ENCODE measurements around the gene TMC2. TPM values are rescaled to one million over a fixed set of nuclear protein-coding genes. Genes with fewer than 3 reads are reported as not detected.
A peak's percentile ranks its signal among the peaks of the same experiment; 100 is the strongest.

Gene TMC2
- total RNA-seq, 2 donors from 2014 or later, result 0.24 TPM; not detected in 1

GRCh38 chr20:2507464-2507863 lies 28.9 kb upstream of the TMC2 start:
- peaks cover 15% of the 10 kb centered on the region for H3K27me3 ChIP-seq (ENCODE audit: control insufficient read depth, insufficient read depth, low read length, poor library complexity, severe bottlenecking)
- DNase-seq, result no peak
- Mint-ChIP-seq H3K4me3 (peak overlapping the region; percentile 95), H3K9me3 (peaks cover 12% of the 10 kb centered on the region), H3K27me3 (ENCODE audit: insufficient read depth) (peaks cover 55% of the 10 kb centered on the region), H3K4me1 (peaks cover 25% of the 10 kb centered on the region), H3K27ac (no peak overlapping the region), H3K36me3 (ENCODE audit: low read depth) (no peaks in the 10 kb centered on the region)
- WGBS, 2 experiments (ENCODE audit: insufficient coverage in 1 of 2, insufficient read length in 1 of 2), result 92 to 100% methylated on average over 3 to 5 of the region's 5 CpGs
- no peak overlapping the region for H3K27ac ChIP-seq (ENCODE audit: low read depth, low read length)
- TF ChIP-seq CTCF (conservative IDR thresholded peaks at IDR 0.05), result no peak
- no peaks in the 10 kb centered on the region for H3K36me3 ChIP-seq (ENCODE audit: control insufficient read depth, insufficient read depth, low read length)
- no peak overlapping the region for H3K9ac ChIP-seq (ENCODE audit: extremely low read depth, low read length, poor library complexity, severe bottlenecking)
- H3K4me3 ChIP-seq (ENCODE audit: low read length), result peak overlapping the region; percentile 91
- no peaks in the 10 kb centered on the region for H3K9me3 ChIP-seq (ENCODE audit: control insufficient read depth, low read length)
- peaks cover 3% of the 10 kb centered on the region for H3K4me1 ChIP-seq (ENCODE audit: control insufficient read depth, insufficient read depth, low read length)

GRCh38 chr20:2507875-2508630 lies 28.3 kb upstream of the TMC2 start:
- Mint-ChIP-seq H3K27ac (peak overlapping the region; percentile 91), H3K4me1 (peaks cover 25% of the 10 kb centered on the region), H3K4me3 (peak overlapping the region; percentile 95), H3K9me3 (peaks cover 7% of the 10 kb centered on the region), H3K27me3 (ENCODE audit: insufficient read depth) (peaks cover 49% of the 10 kb centered on the region), H3K36me3 (ENCODE audit: low read depth) (no peaks in the 10 kb centered on the region)
- Histone ChIP-seq H3K27ac (ENCODE audit: low read depth, low read length) (no peak overlapping the region), H3K4me1 (ENCODE audit: control insufficient read depth, insufficient read depth, low read length) (peaks cover 3% of the 10 kb centered on the region), H3K9ac (ENCODE audit: extremely low read depth, low read length, poor library complexity, severe bottlenecking) (peak overlapping the region; percentile 84), H3K36me3 (ENCODE audit: control insufficient read depth, insufficient read depth, low read length) (no peaks in the 10 kb centered on the region), H3K27me3 (ENCODE audit: control insufficient read depth, insufficient read depth, low read length, poor library complexity, severe bottlenecking) (peaks cover 20% of the 10 kb centered on the region), H3K4me3 (ENCODE audit: low read length) (peak overlapping the region; percentile 91), H3K9me3 (ENCODE audit: control insufficient read depth, low read length) (no peaks in the 10 kb centered on the region)
- no peak for TF ChIP-seq CTCF (conservative IDR thresholded peaks at IDR 0.05)
- 40 to 56% methylated on average over 7 to 22 of the region's 22 CpGs for WGBS, 2 experiments (ENCODE audit: insufficient coverage in 1 of 2, insufficient read length in 1 of 2)
- DNase-seq, result no peak

GRCh38 chr20:2508631-2509467 lies 27.5 kb upstream of the TMC2 start, which contains the start of gene ZNF343:
ZNF343 (minus strand) TSS chr20:2508915; CDS start chr20:2493895, 15,020 bp downstream.
- H3K36me3 ChIP-seq (ENCODE audit: control insufficient read depth, insufficient read depth, low read length), result no peaks in the 10 kb centered on the region
- H3K4me1 Mint-ChIP-seq, result peaks cover 25% of the 10 kb centered on the region
- 1 to 2% methylated on average over 26 to 53 of the region's 53 CpGs for WGBS, 2 experiments (ENCODE audit: insufficient coverage in 1 of 2, insufficient read length in 1 of 2)
- peak within 1 kb of the TSS; percentile 41 for H3K27ac ChIP-seq (ENCODE audit: low read depth, low read length)
- H3K36me3 Mint-ChIP-seq (ENCODE audit: low read depth), result no peaks in the 10 kb centered on the region
- peak within 1 kb of the TSS; percentile 91 for H3K4me3 ChIP-seq (ENCODE audit: low read length)
- peaks cover 6% of the 10 kb centered on the region for H3K9me3 Mint-ChIP-seq
- peaks cover 28% of the 10 kb centered on the region for H3K27me3 ChIP-seq (ENCODE audit: control insufficient read depth, insufficient read depth, low read length, poor library complexity, severe bottlenecking)
- H3K9me3 ChIP-seq (ENCODE audit: control insufficient read depth, low read length), result no peaks in the 10 kb centered on the region
- H3K9ac ChIP-seq (ENCODE audit: extremely low read depth, low read length, poor library complexity, severe bottlenecking), result peak within 1 kb of the TSS; percentile 84
- no peak for TF ChIP-seq CTCF (conservative IDR thresholded peaks at IDR 0.05)
- peaks cover 3% of the 10 kb centered on the region for H3K4me1 ChIP-seq (ENCODE audit: control insufficient read depth, insufficient read depth, low read length)
- DNase-seq, result peak; percentile 91
- peak within 1 kb of the TSS; percentile 95 for H3K4me3 Mint-ChIP-seq
- peak within 1 kb of the TSS; percentile 91 for H3K27ac Mint-ChIP-seq
- H3K27me3 Mint-ChIP-seq (ENCODE audit: insufficient read depth), result peaks cover 42% of the 10 kb centered on the region
